T-helper 1 cell treated with Interleukin-12 subunit alpha and Interleukin-12 subunit beta and Interleukin-4 antibody, amounts not matched to agents 30 ng/mL and 1 ng/mL, for 36 hours (primary cell): ENCODE results near the gene RAB13. TPM values are rescaled to one million over a fixed set of nuclear protein-coding genes. Genes with fewer than 3 reads are reported as not detected.

Source experiments
- intact Hi-C: fragments of 100-400 bp; cut with micrococcal nuclease; formaldehyde crosslinking; loops from one replicate; pipeline ENCODE4 v1.15.1; 2024
- total RNA-seq: library from RNA; stranded (reverse); gene quantifications from 2 replicates; pipeline ENCODE4 v1.2.3, GENCODE V29; 2022

The RAB13 gene
- total RNA-seq, 1 donor from 2014 or later, result 1.7 TPM

- intact Hi-C loops, result loop anchor here (2.0 to 5.0 kb wide), 4 partner anchors 32 to 301 kb away; partner anchors contain the start of genes INTS3, RPS27 and SNAPIN
Measured at GRCh38 chr1:153958111-153958960, 27.8 kb downstream of the RAB13 start, which contains the start of gene CRTC2. Gene CRTC2 (minus strand): TSS chr1:153958612. CDS start chr1:153958497, 115 bp downstream.

- intact Hi-C loops, result loop anchor here (1.0 to 5.0 kb wide), 8 partner anchors 10 to 300 kb away; partner anchors contain the start of genes CREB3L4, INTS3, JTB and RPS27
Measured at GRCh38 chr1:153957744-153958110, 28.4 kb downstream of the RAB13 start.

GRCh38 chr1:153956997-153957715 lies 29.0 kb downstream of the RAB13 start:
- intact Hi-C loops, result loop anchor here (1.0 to 5.0 kb wide), 7 partner anchors 10 to 300 kb away; partner anchors contain the start of genes CREB3L4, INTS3, JTB and SNAPIN

GRCh38 chr1:153954826-153955225 lies 31.3 kb downstream of the RAB13 start:
- intact Hi-C loops, result loop anchor here (5.0 kb wide), 3 partner anchors 227 to 298 kb away; partner anchors contain the start of genes INTS3 and SNAPIN

DNA sequence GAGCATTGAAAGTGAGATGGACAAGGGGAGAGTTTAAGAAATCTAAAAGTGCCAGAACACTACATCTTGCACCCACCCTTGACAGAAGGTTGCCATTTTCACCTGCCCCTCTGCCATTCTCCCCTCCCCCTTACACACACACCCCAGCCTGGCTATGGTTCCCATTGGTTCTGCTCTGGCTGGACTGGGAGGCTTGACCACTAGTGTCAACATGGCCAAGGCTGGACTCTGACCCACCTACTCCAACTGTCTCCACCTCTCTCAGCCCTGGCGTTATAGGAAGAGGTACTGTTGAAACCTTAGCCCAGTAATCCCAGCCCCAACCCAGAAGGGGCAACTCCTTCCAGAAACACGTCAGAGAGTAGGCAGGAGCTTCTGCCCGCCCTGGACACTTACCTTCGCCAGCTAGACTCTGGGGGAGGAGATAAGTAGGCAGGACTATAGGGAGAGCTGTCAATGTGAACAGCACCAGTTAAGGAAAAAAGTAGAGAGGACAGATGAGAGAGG lies 32.2 kb downstream of the RAB13 start:
- intact Hi-C loops, result no loop called here

GRCh38 chr1:153951801-153952200 lies 34.3 kb downstream of the RAB13 start:
- intact Hi-C loops, result no loop called here

GRCh38 chr1:153951183-153951582 lies 35.0 kb downstream of the RAB13 start:
- intact Hi-C loops, result no loop called here

GRCh38 chr1:153946622-153947241 lies 39.4 kb downstream of the RAB13 start, which contains the start of gene DENND4B:
Gene DENND4B (minus strand): TSS chr1:153946718. CDS start chr1:153944374, 2,344 bp downstream.
- intact Hi-C loops, result loop anchor here (1.0 kb wide), 2 partner anchors 21 to 31 kb away; partner anchors contain the start of genes CREB3L4 and JTB

DNA sequence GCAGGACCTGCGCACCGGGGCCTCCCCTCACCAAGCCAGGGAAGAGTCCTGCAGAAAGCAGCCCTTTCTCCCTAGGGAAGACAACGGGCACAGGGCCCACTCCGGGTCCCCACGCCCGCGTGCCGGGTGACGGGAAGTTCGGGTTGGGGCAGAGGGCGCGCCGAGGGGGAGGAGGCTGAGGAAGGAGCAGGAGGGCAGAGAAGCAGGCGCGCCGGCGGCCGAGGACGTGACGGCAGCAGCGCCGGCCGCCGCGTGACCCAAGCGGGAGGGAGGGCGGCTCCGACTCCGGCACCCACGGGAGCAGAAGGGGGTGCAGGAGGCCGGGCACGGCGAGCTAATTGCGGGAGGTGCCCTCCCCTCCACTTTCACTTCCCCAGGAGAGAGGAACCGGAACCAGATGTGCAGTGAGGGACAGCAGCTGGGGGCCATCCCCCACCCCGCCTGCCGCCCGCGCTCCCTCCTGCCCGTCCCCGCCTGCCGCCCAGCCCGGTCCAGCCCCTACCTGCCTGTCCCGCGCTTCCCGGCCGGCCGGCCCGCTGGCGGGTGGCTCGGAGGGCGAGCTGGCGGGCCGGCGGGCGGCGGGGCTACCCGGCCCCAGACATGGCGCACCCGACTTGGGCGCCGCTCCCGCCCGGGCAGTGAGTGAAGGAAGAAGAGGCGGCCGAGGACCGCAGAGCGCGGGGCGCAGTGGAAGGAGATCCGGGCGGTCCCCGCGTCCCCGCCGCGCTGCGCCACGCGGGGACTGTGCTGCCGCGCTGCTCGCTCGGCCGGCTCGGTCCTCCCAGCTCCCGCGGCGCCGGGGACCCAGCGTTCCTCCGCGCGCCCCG lies 40.1 kb downstream of the RAB13 start:
- intact Hi-C loops, result loop anchor here (1.0 kb wide), 10 partner anchors 11 to 219 kb away; partner anchors contain the start of genes CREB3L4, JTB, RAB13 and RPS27

DNA sequence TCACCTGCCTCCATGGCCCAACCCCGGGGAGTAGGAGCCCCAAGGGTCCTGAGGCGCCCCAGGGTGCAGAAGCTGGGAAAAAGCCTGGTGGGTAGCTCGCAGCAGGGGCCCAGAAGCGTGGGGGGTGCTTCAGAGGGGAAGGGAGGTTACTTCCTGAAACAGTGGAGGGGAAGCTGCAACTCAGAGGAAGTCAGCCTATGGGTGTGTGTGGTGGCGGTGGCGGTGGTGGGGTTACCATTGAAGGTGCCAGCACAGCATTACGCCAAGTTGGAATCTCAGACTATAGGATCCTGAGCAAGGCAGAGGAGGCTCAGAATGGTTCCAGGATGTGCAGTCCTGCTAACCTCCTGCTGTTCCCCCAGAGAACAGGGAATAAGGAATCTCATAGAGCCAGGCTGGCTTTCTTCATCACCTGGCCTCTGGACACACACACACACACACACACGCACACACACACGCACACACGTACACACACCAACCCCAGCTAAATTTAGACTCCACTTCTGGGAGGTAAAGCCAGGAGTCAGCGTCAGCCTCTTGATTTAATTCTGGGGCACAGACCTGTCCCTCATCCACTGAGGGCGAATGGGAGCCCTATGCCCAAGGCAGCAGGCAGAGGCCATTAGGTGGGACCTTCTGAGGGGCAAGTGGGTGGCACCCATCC lies 40.9 kb downstream of the RAB13 start:
- intact Hi-C loops, result loop anchor here (1.0 kb wide), 8 partner anchors 12 to 218 kb away; partner anchors contain the start of genes RAB13, RPS27 and SLC39A1

- intact Hi-C loops, result loop anchor here (1.0 kb wide), 8 partner anchors 13 to 217 kb away; partner anchors contain the start of genes RAB13, RPS27 and SLC39A1
Measured at GRCh38 chr1:153944827-153945117, 41.4 kb downstream of the RAB13 start.

DNA sequence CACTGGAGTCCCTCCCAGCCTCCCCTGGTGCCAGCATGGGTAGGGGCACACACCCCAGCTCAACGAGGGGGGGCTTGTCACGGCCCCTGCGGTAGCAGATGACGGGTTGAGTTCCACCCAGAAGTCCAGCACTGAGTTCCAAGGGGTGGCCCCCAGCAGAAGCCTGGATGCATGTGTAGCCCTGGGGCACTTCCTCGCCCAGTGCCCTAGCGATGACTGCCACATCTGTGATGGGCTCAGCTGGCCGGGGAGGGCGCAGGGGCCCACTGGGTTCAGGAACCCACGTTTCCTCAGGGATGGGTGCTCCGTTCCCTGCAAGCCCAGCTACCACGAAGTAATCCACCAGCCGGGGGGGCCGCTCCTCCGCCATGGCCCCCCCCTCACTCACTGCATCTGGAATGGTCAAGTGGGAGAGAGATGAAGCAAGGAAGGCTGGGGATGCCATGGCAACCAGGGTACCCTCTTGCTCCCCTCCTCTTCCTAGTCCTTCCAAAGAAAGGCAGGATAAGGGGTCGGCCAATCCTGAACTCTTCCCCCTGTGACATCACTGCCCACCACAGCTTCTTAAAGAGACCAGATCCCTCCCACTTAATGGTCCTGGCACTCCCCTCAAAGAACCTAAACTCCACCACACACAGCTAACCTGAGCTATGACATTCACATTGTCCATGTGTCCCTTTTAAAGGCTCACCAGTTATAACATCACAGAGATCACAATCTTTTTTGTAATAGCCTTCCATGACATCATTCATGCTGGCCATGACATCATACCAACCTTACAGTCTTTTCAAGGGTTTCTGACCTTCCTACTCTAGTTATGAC lies 41.9 kb downstream of the RAB13 start:
- intact Hi-C loops, result no loop called here

DNA sequence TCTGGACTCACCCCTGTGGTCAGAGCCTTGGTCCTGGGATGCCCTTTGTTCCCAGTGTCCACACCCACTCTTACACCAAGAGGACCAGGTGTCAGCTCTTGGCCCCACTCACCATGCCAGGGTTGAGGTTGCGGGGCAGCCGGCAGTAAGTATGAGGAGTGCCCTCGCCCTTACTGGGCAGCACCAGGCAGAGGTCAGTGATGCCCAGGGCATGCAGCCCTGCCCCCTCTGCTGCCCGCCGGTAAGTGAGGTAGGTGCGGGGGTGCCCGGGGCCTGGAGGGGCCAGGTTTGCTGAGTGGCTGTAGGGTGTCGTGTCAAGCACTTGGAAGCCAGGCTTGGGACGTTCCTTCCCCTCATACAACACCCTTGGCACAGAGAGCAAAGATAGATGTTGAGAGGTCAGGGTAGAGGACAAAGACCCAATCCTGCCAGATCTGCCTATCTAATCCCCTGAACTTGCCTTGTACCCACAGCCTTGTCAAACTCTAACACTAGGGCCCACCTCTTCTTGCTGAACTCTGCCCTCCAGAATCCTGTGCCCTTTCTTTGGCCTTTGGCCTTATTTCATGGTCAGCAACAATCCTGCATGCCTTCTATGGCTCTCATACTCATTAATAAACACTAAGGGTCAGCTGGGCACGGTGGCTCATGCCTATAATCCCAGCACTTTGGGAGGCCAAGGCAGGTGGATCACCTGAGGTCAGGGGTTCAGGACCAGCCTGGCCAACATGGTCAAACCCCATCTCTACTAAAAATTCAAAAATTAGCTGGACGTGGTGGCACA lies 43.2 kb downstream of the RAB13 start:
- intact Hi-C loops, result no loop called here

DNA sequence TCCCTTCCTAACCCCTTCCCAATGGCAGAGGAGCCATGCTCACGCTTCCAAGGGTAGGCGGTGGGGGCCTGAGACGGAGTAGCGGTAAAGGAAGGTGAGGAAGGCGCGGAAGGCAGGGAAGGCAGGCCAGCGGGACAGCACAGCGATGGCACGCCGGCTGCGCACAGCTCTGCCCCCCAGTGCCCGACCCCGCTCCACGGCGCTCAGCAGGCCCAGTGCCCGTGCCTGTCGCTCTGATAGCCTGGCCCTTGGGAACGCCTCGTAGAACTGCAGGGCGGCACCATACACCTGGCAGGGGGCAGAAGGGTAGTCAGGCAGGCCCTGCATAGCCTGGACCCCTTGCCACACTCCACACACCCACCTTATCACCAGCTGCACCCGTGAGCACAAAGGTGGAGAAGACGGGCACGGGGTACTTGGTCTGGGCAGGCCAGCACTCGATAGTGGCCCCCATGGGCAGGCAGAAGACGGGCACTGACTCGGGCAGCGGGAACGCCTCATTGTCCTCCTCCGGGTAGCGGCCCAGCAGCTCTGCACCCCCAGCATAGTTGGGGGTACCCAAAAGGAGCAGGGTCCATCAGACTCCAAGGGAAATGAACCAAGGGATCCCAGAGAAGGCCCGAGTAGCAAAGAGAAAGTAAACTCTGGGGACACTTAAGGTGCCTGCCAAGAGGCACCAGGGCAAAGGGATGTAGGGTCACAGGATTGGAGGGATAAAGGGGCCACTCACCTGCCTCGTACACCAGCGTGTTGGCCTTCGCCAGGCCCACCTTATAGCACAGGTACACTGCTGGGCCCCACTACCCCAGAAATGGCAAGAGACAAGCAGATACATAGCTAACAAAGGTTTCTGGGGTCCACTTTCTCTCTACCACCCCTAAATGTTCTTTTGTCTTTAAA lies 44.1 kb downstream of the RAB13 start:
- intact Hi-C loops, result no loop called here

DNA sequence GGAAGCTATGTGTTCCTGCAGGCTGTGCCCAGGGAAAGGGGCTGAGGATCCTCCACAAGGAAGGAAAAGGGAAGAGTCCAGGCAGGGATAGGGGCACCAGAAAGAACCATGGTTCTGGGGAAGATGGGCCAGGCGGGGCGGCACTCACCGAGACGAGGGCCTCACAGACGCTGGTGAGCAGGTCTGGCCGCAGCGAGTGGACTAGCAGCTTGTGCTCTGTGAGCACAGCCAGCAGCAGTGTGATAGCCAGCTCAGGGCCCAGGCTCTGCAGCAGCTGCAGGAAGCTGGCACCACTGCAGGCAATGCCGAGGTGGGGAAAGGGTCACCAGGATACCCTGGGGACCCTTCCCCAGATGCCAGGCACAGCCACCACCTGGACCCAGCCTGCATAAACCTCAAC lies 45.4 kb downstream of the RAB13 start:
- intact Hi-C loops, result no loop called here

- intact Hi-C loops, result no loop called here
Measured at GRCh38 chr1:153939476-153939875, 46.7 kb downstream of the RAB13 start.

DNA sequence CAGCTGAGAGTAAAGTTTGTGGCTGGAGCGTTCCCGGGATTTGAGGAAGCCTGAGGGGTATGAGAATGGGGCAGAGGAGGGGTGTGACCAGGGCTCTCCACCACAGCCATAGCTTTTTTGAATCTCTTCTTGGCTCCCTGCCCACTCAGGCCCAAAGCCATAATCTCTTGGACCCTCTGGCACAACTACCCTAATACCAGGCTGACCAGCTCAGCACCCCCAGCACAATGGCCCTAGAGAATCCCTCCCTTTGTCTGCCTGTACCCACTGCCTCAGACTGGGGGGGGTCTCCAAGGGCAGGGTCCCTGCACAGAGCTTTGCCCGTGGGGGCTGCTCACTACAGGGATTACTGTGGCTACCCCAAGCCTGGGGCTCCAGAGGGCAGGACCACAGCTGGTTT lies 47.1 kb downstream of the RAB13 start:
- intact Hi-C loops, result no loop called here
